Limb (tissue), 2 donors: ENCODE data around the gene RPS18.

Source experiments
- DNase-seq, 2 donors: peaks; one replicate each; pipeline ENCODE4 v3.0.0-alpha.2; 2016; ENCODE audit errors: extremely low spot score in 2 of 2

The RPS18 gene

GRCh38 chr6:33289784-33290315 lies 18.0 kb downstream of the RPS18 start:
- no peak for DNase-seq

GRCh38 chr6:33290459-33290858 lies 18.6 kb downstream of the RPS18 start:
- DNase-seq = no peak

DNA sequence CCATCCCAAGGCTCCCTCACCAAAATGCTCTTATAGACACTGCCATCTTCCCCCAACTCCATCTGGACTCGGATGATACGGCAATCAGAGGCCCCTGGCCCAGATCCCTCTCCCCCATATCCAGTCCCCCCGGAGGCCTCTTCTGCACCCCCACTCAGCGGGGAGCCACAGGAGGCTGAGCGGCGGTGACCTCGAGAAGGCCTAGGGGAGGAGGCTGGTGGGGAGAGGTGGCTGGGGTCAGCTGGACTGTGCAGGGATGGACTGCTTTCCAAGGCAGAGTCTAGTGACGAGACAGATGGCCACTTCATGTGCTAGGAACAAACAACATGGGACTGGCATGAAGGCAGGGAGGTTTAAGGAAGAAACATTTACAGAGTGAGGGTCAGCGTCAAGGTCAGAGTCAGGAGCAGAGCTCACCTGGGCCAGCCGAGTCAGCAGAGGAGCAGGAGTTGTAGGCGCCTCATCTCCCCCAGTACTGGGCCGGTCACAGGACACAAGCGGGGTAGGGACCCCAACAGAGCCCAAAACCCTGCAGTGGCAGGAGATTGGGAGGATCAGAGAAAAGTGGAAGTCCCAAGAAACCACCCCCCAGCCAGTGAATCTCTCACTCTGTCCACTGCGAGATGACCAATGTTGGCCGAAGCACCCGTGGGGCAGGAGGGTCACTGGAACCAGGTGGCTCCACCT lies 21.3 kb downstream of the RPS18 start:
- DNase-seq = no peak

GRCh38 chr6:33294086-33294823 lies 22.4 kb downstream of the RPS18 start:
- DNase-seq = no peak

GRCh38 chr6:33295621-33296369 lies 23.9 kb downstream of the RPS18 start:
- no peak for DNase-seq

DNA sequence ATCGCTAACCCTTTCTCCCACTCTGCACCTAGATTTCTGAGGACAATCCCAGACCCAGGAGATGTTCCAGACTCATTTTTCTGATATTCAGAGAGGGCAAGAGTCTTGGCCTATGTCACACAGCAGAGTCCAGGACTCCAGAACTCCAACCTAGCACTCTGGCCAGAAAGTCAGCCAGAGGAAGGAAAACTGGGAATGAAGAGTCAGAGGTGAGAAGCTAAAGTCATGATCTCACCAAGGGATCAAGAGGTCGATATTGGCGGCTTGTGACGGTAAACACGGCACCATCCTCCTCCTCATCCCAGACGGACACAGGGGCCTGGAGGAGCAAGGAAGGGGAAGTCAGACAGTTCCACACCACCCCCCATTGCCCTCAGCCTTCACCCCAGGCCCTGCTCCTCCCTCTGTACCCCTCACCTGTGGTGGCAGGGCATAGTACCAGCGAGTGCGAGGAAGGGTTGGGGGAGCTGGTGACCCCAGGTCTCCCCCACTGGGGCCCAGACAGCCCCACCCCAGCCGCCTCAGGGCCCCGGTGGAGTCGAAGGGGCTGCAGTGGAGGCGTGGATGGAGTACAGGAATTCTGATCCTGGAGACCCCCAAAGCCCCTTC lies 25.0 kb downstream of the RPS18 start:
- DNase-seq = no peak

DNA sequence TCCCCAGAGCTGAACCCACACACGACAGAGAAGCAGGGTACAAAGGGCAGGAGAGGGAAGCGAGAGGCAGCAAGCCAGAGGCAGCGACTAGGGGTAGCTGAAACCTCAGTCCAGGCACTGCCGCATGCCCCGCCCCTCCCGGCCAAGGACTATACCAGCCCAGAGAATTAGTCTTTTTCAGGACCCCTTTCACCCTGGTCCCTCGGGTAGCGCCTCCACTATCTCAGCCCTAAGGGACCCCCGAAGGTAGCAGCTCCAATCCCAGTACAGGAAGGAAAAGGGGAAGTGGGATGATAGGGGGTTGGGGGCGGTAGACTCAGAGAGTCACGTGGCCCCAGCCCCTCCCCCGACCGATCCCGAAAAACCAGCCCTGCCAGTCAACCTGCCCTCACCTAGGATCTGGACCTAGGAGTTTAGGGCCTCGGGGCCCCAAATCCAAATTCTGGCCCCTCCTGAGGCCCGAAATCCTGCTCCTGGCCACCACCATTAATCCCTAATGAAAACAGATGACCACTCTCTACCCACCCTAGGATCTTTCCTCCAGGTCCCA lies 25.6 kb downstream of the RPS18 start:
- DNase-seq = peak in 1 of 2 donors; percentile 71

DNA sequence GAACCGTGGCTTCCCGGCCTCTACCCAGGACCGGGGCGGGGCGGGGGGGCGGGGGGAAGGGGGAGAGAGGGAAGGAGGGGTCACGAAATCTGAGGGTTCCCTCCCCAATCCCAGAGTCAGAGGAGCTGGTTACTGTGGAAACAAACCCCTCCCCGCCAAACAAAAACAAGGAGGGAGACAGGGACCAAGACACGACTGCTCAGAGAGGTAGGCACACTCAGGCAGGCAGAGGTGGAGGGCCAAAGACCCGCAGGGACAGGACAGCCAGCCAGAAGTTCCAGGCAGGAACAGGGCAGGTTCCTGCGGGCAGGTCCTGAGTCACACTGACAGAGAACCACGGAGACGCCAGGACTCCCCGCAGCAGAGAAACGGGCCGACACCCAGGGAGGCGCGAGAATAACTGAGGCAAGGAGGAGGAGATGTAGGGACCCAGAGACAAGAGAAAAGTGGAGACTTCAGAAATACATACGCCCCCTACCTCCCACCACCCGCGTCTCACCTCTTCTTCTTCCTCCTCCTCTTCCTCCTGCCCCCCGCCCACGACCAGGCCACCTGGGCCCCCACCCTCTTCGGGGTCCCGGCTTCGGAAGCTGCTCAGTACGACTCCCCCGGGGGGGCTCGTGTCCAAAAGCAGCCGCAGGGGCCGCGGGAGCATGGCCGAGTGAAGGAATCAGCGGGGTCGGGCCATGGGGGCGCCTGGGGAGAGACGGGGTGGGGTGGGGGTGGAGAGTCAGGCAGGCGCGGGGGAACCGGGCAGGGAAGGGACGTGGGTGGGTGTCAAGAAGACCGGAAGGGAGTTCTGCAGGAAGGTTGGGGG lies 26.3 kb downstream of the RPS18 start:
- DNase-seq = peak; percentile 67 to 83

- peak; percentile 66 to 85 for DNase-seq
Measured at GRCh38 chr6:33298773-33299236, 26.9 kb downstream of the RPS18 start, which contains the start of gene RGL2. TSS of gene RGL2 (minus strand) at chr6:33298942. CDS start at chr6:33298610, 332 bp downstream.

DNA sequence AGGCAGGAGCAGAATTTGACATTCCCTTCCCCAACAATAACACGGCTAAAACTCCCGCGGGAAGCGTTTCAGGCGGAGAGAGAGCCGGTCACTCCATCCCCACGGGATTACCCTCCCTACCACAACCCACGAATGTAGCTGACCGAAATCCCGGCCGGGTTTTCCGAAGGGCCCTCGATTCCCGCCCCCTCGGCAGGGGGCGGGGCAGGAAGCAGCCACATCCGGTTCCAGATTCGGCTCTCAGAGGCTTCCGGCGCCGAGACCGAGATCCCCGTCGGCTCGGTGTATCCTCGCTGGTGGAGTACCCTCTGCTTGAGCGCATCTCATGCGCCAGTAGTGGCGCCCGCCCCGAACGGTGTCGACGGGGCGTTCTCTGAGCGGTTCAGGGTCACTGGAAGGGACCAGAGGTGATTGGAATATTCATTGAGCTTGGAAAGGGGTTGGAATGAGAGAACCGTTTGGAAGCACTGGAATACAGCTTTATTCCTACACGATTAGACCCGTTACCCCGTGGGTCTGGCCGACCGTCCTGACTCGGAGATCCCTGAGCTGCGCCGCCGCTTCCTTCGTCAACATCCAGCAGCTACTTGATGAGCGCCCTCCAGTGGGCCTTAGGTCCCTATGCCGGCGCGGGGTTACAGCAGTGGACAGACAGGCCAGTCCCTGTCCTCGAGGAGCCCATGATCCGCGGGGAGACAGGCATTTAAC lies 27.5 kb downstream of the RPS18 start:
- peak; percentile 92 to 95 for DNase-seq

- DNase-seq = no peak
Measured at GRCh38 chr6:33301877-33302276, 30.0 kb downstream of the RPS18 start.

DNA sequence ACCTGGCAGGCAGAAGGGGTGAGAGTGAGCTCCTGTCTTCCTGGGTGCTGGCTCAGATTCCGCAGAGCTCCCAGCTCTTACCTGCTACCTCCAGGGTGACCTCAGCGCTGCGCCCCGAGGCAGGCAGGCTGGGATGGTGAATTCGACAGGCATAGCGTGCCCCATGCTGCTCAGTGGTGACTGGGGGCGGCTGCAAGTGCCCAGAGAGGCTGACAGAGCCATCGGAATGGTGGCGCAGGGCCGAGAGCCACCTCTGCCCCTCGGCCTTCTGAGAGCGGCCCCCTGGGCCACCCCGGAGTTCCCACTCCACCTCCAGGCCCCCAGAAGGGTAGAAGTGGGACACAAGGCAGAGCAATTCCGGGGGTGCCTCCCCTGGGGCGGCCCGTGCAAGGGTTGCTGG lies 32.3 kb downstream of the RPS18 start:
- DNase-seq = no peak

GRCh38 chr6:33305052-33305451 lies 33.2 kb downstream of the RPS18 start:
- peak in 1 of 2 donors; percentile 20 for DNase-seq

DNA sequence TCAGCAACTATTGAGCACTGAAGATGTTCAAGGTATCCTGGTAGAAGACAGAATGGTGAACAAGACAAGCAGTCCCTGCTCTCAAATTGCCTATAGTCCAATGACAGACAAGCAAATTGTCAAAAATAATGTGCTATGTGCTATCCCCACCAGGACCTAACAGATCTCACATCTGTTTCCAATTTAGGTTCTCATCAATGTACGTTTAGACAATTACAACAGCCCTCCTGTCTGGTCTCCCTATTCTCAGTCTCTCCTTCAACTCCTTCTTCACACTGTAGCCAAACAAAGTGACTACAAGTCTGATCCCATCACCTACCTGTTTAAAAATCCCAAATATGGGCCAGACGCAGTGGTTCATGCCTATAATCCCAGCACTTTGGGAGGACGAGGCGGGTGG lies 34.5 kb downstream of the RPS18 start:
- DNase-seq = no peak

GRCh38 chr6:33312361-33313104 lies 40.7 kb downstream of the RPS18 start:
- DNase-seq = peak in 1 of 2 donors; percentile 70

DNA sequence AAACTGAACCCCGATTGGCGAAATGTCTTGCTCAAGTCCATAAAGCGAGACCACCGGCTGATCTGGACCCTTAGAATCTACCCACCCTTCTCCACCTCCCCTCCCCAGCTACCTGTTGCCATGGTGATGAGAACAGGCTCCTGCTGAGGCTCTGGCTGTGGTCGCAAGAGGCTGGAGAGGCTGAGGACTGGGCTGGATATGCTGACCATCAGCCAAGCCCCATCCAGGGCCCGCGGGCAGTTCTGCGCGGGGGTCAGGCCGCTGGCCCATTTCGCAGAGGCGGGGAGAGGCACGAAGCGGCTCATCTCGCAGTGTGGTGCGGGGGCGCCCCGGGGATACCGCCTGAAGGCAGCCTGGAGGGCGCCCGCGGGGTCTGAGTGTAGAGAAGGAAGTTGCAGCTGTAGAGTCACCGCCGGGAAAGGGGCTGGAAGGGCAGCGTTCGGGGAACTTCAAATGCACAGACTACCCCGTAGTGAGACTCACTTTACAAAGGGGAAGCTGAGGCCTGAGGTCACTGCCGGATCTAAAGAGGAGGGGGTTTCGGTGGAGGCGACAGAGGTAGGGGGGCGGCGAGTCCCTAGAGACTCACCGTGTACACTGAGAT lies 41.3 kb downstream of the RPS18 start:
- DNase-seq = peak in 1 of 2 donors; percentile 66

- DNase-seq = peak in 1 of 2 donors; percentile 73
Measured at GRCh38 chr6:33313709-33314514, 42.0 kb downstream of the RPS18 start, which contains the start of gene TAPBP. TSS of gene TAPBP (minus strand) at chr6:33314078. CDS start at chr6:33314041, 37 bp downstream.
